ENCODE measurements around the gene PARVA. TPM values are rescaled to one million over a fixed set of nuclear protein-coding genes. Genes with fewer than 3 reads are reported as not detected.

PARVA gene
- total and polyA plus RNA-seq, 2 of the 8 experiments (the other 6 are each of a cell fraction or from before 2014, with no cell fraction given), result 3.1 to 13.5 TPM

DNA sequence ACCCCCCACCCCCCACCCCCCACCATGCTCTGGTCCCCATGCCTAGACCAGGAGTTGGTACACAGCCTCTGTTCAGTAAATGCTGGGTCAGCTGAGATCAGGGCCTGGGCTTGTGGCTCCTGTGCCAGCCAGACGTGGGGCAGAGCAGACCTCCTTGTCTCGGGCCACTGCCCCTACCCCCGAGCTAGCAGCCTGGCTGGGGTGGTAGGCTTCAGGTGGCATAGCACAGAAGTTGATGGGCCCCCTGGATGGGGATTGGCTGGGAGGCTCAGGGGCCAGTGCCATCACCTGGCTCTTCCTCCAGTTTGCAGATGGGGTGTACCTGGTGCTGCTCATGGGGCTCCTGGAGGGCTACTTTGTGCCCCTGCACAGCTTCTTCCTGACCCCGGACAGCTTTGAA is 139.9 kb downstream of the PARVA start:
- no peak overlapping the region for H3K56ac ChIP-seq (replicated peaks; ENCODE audit: insufficient read length, low read depth, low read length)
- H3K23me2 ChIP-seq (ENCODE audit: low read depth, low read length), result no peaks in the 10 kb centered on the region
- WGBS, 2 experiments (ENCODE audit: extremely low coverage in 1 of 2, insufficient coverage in 1 of 2, insufficient read length in 1 of 2, insufficient replicate concordance in 2 of 2, low coverage in 1 of 2, low lambda C conversion rate in 2 of 2, missing lambda C conversion rate in 1 of 2), result 92% methylated on average over 4 of the region's 4 CpGs; no CpG with 5 or more reads in 1 of the 2 experiments
- H4K5ac ChIP-seq (ENCODE audit: insufficient read length, low read depth, low read length), result no peak overlapping the region
- H3K4ac ChIP-seq (replicated peaks; ENCODE audit: insufficient read length, low read depth, low read length), result no peak overlapping the region
- H2BK120ac ChIP-seq (replicated peaks; ENCODE audit: low read depth, low read length), result no peak overlapping the region
- H3K14ac ChIP-seq (ENCODE audit: insufficient read length), result no peak overlapping the region
- H3K4me2 ChIP-seq (ENCODE audit: insufficient read depth in 1 of 2, low read depth in 2 of 2, low read length in 2 of 2), result no peak overlapping the region
- H4K91ac ChIP-seq (replicated peaks; ENCODE audit: insufficient read length, low read length), result no peak overlapping the region
- no peak overlapping the region for H3K18ac ChIP-seq (ENCODE audit: extremely low read depth, low read length)
- POLR2A ChIA-PET (ENCODE audit: partially characterized antibody), result no interaction called here
- no peak overlapping the region for H2AFZ ChIP-seq (ENCODE audit: low read length)
- no peak overlapping the region for H3K4me3 ChIP-seq (ENCODE audit: extremely low read depth in 1 of 4, insufficient read depth in 2 of 4, low read depth in 3 of 4, low read length in 4 of 4)
- H3K27ac ChIP-seq (ENCODE audit: low read depth, low read length), result no peak overlapping the region
- no peaks in the 10 kb centered on the region for H3K27me3 ChIP-seq (replicated peaks in 1 of 4; ENCODE audit: control insufficient read depth in 3 of 4, extremely low read depth in 1 of 4, insufficient read depth in 3 of 4, low read length in 3 of 4)
- H2AK5ac ChIP-seq (ENCODE audit: low read depth, low read length), result no peak overlapping the region
- no peaks in the 10 kb centered on the region for H3K9me3 ChIP-seq (ENCODE audit: insufficient read depth in 2 of 2, low read depth in 1 of 2, low read length in 1 of 2)
- H2BK12ac ChIP-seq (ENCODE audit: low read depth, low read length), result no peak overlapping the region
- no peaks in the 10 kb centered on the region for H3K79me1 ChIP-seq (ENCODE audit: low read depth, low read length)
- H4K20me1 ChIP-seq (replicated peaks in 1 of 2; ENCODE audit: control insufficient read depth in 1 of 2, insufficient read depth in 2 of 2, low read length in 2 of 2), result no peaks in the 10 kb centered on the region
- H2BK5ac ChIP-seq (ENCODE audit: low read depth, low read length), result no peak overlapping the region
- H2BK20ac ChIP-seq (ENCODE audit: low read length), result no peak overlapping the region
- H4K8ac ChIP-seq (ENCODE audit: extremely low read depth, insufficient read depth, low read length), result no peak overlapping the region
- no peaks in the 10 kb centered on the region for H3K4me1 ChIP-seq (replicated peaks in 1 of 4; ENCODE audit: control insufficient read depth in 3 of 4, insufficient read depth in 4 of 4, low read length in 3 of 4)
- FAIRE-seq (no peak), DNase-seq (ENCODE audit: low read depth in 1 of 2, low spot score in 2 of 2) (no peak)
- H3K23ac ChIP-seq (ENCODE audit: insufficient read length), result no peak overlapping the region
- CTCF ChIA-PET (ENCODE audit: partially characterized antibody), result interaction anchor here (1.1 to 2.7 kb wide), 7 partner anchors 9 to 230 kb away, joined by 3 to 10 read pairs (median 5); no protein-coding TSS in a partner anchor
- no peaks in the 10 kb centered on the region for H3K36me3 ChIP-seq (ENCODE audit: control insufficient read depth in 2 of 4, insufficient read depth in 4 of 4, low read length in 3 of 4)
- H3K79me2 ChIP-seq (ENCODE audit: control insufficient read depth in 1 of 2, insufficient read depth in 2 of 2, low read length in 2 of 2), result no peaks in the 10 kb centered on the region
- no peak overlapping the region for H3K9ac ChIP-seq (replicated peaks in 1 of 4; ENCODE audit: extremely low read depth in 1 of 4, low read depth in 3 of 4, low read length in 3 of 4)
- H2BK15ac ChIP-seq (ENCODE audit: low read length), result no peak overlapping the region
- TF ChIP-seq JUND (IDR thresholded peaks at IDR 0.05; ENCODE audit: low read length), result no peak
- no peak for TF ChIP-seq BACH1 (IDR thresholded peaks at IDR 0.05; ENCODE audit: low read length)
- TF ChIP-seq SUZ12 (IDR thresholded peaks at IDR 0.05; ENCODE audit: low read length), result no peak
- TF ChIP-seq RXRA (IDR thresholded peaks at IDR 0.05; ENCODE audit: insufficient read depth, low read depth, low read length), result no peak
- no peak for TF ChIP-seq FOSL1 (IDR thresholded peaks at IDR 0.05; ENCODE audit: insufficient read depth, low read depth, low read length)
- no peak for TF ChIP-seq KDM1A (IDR thresholded peaks at IDR 0.05; ENCODE audit: borderline replicate concordance, low read length)
- TF ChIP-seq HDAC6 (IDR thresholded peaks at IDR 0.05; ENCODE audit: low read depth, low read length), result no peak
- no peak for TF ChIP-seq MAFK (IDR thresholded peaks at IDR 0.05; ENCODE audit: low read depth, low read length)
- TF ChIP-seq RNF2 (IDR thresholded peaks at IDR 0.05; ENCODE audit: borderline replicate concordance, low read depth, low read length, missing control alignments, poor library complexity, severe bottlenecking), result no peak
- TF ChIP-seq, protein P1, sequence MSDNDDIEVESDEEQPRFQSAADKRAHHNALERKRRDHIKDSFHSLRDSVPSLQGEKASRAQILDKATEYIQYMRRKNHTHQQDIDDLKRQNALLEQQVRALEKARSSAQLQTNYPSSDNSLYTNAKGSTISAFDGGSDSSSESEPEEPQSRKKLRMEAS (IDR thresholded peaks at IDR 0.05), result no peak
- TF ChIP-seq RFX5 (IDR thresholded peaks at IDR 0.05; ENCODE audit: borderline replicate concordance, low read depth, low read length), result no peak
- TF ChIP-seq JUN (IDR thresholded peaks at IDR 0.05; ENCODE audit: low read depth, low read length), result no peak
- no peak for TF ChIP-seq SP2 (IDR thresholded peaks at IDR 0.05; ENCODE audit: low read length)
- no peak for TF ChIP-seq ASH2L (IDR thresholded peaks at IDR 0.05; ENCODE audit: low read length)
- TF ChIP-seq TAF7 (optimal IDR thresholded peaks at IDR 0.05; ENCODE audit: borderline replicate concordance, low read depth, low read length), result no peak

Data from H1 (cell line).